Mesenchymal stem cell (in vitro differentiated cells and primary cell): ENCODE data around the gene HMGCS1.

Experiments
- DNase-seq: peaks from one replicate; pipeline ENCODE4 v3.0.0-alpha.2; 2013
- H2AFZ ChIP-seq: one replicate; pipeline ENCODE4 v1.6.1; 2013; ENCODE audit warnings: low read depth, mild to moderate bottlenecking, control low read depth, inconsistent platforms, low read length, moderate library complexity
- H2AK5ac ChIP-seq: 2 replicates; pipeline ENCODE4 v1.6.1; 2013; ENCODE audit warnings: low read length, moderate library complexity, mild to moderate bottlenecking, inconsistent platforms; ENCODE audit not compliant: severe bottlenecking
- H2BK120ac ChIP-seq: one replicate; pipeline ENCODE4 v1.6.1; 2013; ENCODE audit warnings: low read depth, mild to moderate bottlenecking, inconsistent platforms, low read length, moderate library complexity
- H2BK12ac ChIP-seq, 2 experiments: one replicate each; pipeline ENCODE4 v1.6.1; 2013; ENCODE audit warnings: inconsistent platforms in 2 of 2, low read length in 2 of 2, mild to moderate bottlenecking in 2 of 2, moderate library complexity in 2 of 2, control low read depth in 1 of 2
- H2BK15ac ChIP-seq: one replicate; pipeline ENCODE4 v1.6.1; 2013; ENCODE audit warnings: mild to moderate bottlenecking, low read depth, inconsistent platforms; ENCODE audit not compliant: poor library complexity, severe bottlenecking
- H2BK5ac ChIP-seq: 2 replicates; pipeline ENCODE4 v1.6.1; 2013; ENCODE audit warnings: low read depth, mild to moderate bottlenecking, low read length, control low read depth, inconsistent platforms; ENCODE audit not compliant: poor library complexity, severe bottlenecking
- H3K14ac ChIP-seq, 2 experiments: one replicate each; pipeline ENCODE4 v1.6.1; 2013; ENCODE audit warnings: inconsistent platforms in 2 of 2, low read length in 2 of 2, control low read depth in 1 of 2, mild to moderate bottlenecking in 1 of 2, moderate library complexity in 1 of 2
- H3K18ac ChIP-seq, 2 experiments: one replicate each; pipeline ENCODE4 v1.6.1; 2013; ENCODE audit warnings: inconsistent platforms in 2 of 2, low read length in 2 of 2, control low read depth in 1 of 2, low read depth in 1 of 2, mild to moderate bottlenecking in 1 of 2
- H3K23ac ChIP-seq, 2 experiments: one replicate each; pipeline ENCODE4 v1.6.1; 2013; ENCODE audit warnings: inconsistent platforms in 2 of 2, low read length in 2 of 2, mild to moderate bottlenecking in 2 of 2, moderate library complexity in 2 of 2, control low read depth in 1 of 2
- H3K27ac ChIP-seq: 2 replicates; pipeline ENCODE4 v1.5.1; 2013; ENCODE audit warnings: mild to moderate bottlenecking, moderate library complexity, low read length, control low read depth, inconsistent platforms; ENCODE audit not compliant: poor library complexity, severe bottlenecking
- H3K27me3 ChIP-seq, 2 experiments: 2 replicates each; pipeline versions ENCODE4 v1.6.1 to v1.7.0; 2013; ENCODE audit warnings: low read length in 2 of 2, mild to moderate bottlenecking in 2 of 2, moderate library complexity in 2 of 2, control low read depth in 1 of 2, inconsistent platforms in 1 of 2; ENCODE audit not compliant: control insufficient read depth in 1 of 2, insufficient read depth in 1 of 2
- H3K36me3 ChIP-seq, 2 experiments: 2 replicates each; pipeline versions ENCODE4 v1.6.1 to v1.7.0; 2013; ENCODE audit warnings: low read length in 2 of 2, control low read depth in 1 of 2, inconsistent platforms in 1 of 2, low read depth in 1 of 2, mild to moderate bottlenecking in 1 of 2; ENCODE audit not compliant: insufficient read depth in 2 of 2, control insufficient read depth in 1 of 2
- H3K4ac ChIP-seq, 2 experiments: one replicate each; pipeline ENCODE4 v1.6.1; 2013; ENCODE audit warnings: inconsistent platforms in 2 of 2, low read length in 2 of 2, mild to moderate bottlenecking in 2 of 2, moderate library complexity in 2 of 2, control low read depth in 1 of 2, low read depth in 1 of 2
- H3K4me1 ChIP-seq: 2 replicates; pipeline ENCODE4 v1.6.1; 2013; ENCODE audit warnings: low read depth, low read length, control low read depth; ENCODE audit not compliant: control insufficient read depth, insufficient read depth
- H3K4me2 ChIP-seq: 2 replicates; pipeline ENCODE4 v1.6.1; 2013; ENCODE audit warnings: low read length, mild to moderate bottlenecking, inconsistent platforms; ENCODE audit not compliant: poor library complexity, severe bottlenecking
- H3K4me3 ChIP-seq, 2 experiments: 2 replicates each; pipeline versions ENCODE4 v1.5.1 to v1.7.0; 2013; ENCODE audit warnings: low read length in 2 of 2, mild to moderate bottlenecking in 2 of 2, control low read depth in 1 of 2, low read depth in 1 of 2; ENCODE audit not compliant: insufficient read depth in 1 of 2
- H3K79me1 ChIP-seq: replicated peaks from 2 replicates; pipeline ENCODE4 v1.6.1; 2013; ENCODE audit warnings: mild to moderate bottlenecking, control low read depth, low read length, inconsistent platforms; ENCODE audit not compliant: poor library complexity, severe bottlenecking
- H3K9ac ChIP-seq: 2 replicates; pipeline ENCODE4 v1.7.0; 2013; ENCODE audit warnings: mild to moderate bottlenecking, low read length, moderate library complexity
- H3K9me3 ChIP-seq: 2 replicates; pipeline ENCODE4 v1.7.0; 2013; ENCODE audit warnings: mild to moderate bottlenecking, low read length; ENCODE audit not compliant: control insufficient read depth
- H4K8ac ChIP-seq: one replicate; pipeline ENCODE4 v1.6.1; 2013; ENCODE audit warnings: inconsistent platforms, mild to moderate bottlenecking, low read length, moderate library complexity
- H4K91ac ChIP-seq: one replicate; pipeline ENCODE4 v1.6.1; 2013; ENCODE audit warnings: mild to moderate bottlenecking, low read length, inconsistent platforms
- WGBS: methylation state at CpG from one replicate; pipeline ENCODE4 v1.1.7; 2013; ENCODE audit warnings: mixed read lengths; 5-methylcytosine and 5-hydroxymethylcytosine counted together

Gene HMGCS1

DNA sequence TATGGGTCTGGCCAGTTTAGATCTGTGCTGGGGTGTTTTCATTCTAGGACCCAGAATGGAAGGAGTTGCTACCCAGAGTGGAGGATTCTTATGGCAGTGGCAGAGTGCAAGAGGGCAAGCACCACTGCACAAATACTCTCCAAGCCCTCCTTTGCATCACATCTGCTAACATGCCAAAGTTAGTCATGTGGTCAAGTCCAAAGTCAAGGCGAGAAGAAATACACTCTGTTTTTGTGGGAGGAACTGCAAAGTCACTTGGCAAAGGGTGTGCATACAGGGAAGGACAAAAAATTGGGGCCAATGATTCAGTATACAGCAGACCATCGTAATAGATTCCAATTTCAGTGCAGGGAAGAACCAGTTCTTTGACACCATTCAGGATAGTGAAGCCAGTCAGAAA, 43.9 kb upstream of the HMGCS1 start:
- Histone ChIP-seq H3K79me1 (no peaks in the 10 kb centered on the region), H2AK5ac (no peak overlapping the region), H3K9me3 (peaks cover 9% of the 10 kb centered on the region), H3K9ac (no peak overlapping the region), H3K36me3 (no peaks in the 10 kb centered on the region), H3K27ac (no peak overlapping the region), H2BK120ac (no peak overlapping the region), H2BK12ac (no peak overlapping the region), H2BK5ac (no peak overlapping the region), H4K8ac (no peak overlapping the region), H3K4ac (no peak overlapping the region), H3K27me3 (no peaks in the 10 kb centered on the region), H3K4me3 (no peak overlapping the region), H3K23ac (no peak overlapping the region), H3K4me1 (no peaks in the 10 kb centered on the region), H3K18ac (no peak overlapping the region), H2BK15ac (no peak overlapping the region), H2AFZ (no peak overlapping the region), H3K14ac (no peak overlapping the region), H3K4me2 (no peak overlapping the region), H4K91ac (no peak overlapping the region)
- no peak for DNase-seq
- 77% methylated on average over 2 of the region's 2 CpGs for WGBS

GRCh38 chr5:43354774-43355173, 41.6 kb upstream of the HMGCS1 start:
- Histone ChIP-seq H3K4me1 (no peaks in the 10 kb centered on the region), H3K27me3 (peaks cover 2 to 7% of the 10 kb centered on the region in 2 experiments), H2AK5ac (no peak overlapping the region), H2BK5ac (no peak overlapping the region), H3K4me3 (no peak overlapping the region), H4K8ac (no peak overlapping the region), H2BK12ac (no peak overlapping the region), H4K91ac (no peak overlapping the region), H3K14ac (no peak overlapping the region), H3K18ac (no peak overlapping the region), H2BK120ac (no peak overlapping the region), H3K4ac (no peak overlapping the region), H3K79me1 (no peaks in the 10 kb centered on the region), H2AFZ (no peak overlapping the region), H3K27ac (no peak overlapping the region), H3K36me3 (no peaks in the 10 kb centered on the region), H2BK15ac (no peak overlapping the region), H3K9me3 (peaks cover 3% of the 10 kb centered on the region), H3K23ac (no peak overlapping the region), H3K9ac (no peak overlapping the region), H3K4me2 (no peak overlapping the region)
- DNase-seq = no peak
- WGBS = 81% methylated on average over 2 of the region's 3 CpGs

DNA sequence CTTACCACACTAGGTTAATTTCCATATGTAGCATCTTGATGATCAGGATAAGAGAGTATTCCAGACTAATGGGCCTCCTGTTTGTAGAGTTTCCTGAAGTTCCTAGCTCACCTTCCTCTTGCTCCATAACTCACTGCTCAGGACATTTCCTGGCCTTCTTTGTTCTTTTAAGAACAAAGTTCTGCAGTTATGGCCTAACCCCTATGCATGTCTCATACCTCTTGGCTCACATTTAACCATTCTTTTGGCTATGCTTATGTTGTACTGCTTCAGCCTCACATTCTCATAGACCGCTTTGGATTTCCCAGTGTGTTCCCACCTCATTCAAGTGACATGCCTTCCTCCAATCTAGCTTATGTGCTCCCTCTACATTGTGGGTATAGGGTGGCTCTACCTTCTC, 40.5 kb upstream of the HMGCS1 start:
- H2BK12ac ChIP-seq = no peak overlapping the region
- no peak overlapping the region for H2AFZ ChIP-seq
- H3K4me2 ChIP-seq = no peak overlapping the region
- 100% methylated on average over 1 of the region's 1 CpG for WGBS
- H3K36me3 ChIP-seq = no peaks in the 10 kb centered on the region
- no peaks in the 10 kb centered on the region for H3K9me3 ChIP-seq
- no peak overlapping the region for H3K4me3 ChIP-seq
- H3K4me1 ChIP-seq = no peaks in the 10 kb centered on the region
- no peak for DNase-seq
- H4K91ac ChIP-seq = no peak overlapping the region
- H3K18ac ChIP-seq = no peak overlapping the region
- H3K27me3 ChIP-seq = peaks cover 4 to 7% of the 10 kb centered on the region in 2 experiments
- no peak overlapping the region for H2AK5ac ChIP-seq
- H3K23ac ChIP-seq = no peak overlapping the region
- no peak overlapping the region for H3K9ac ChIP-seq
- H2BK120ac ChIP-seq = no peak overlapping the region
- H2BK5ac ChIP-seq = no peak overlapping the region
- no peak overlapping the region for H3K14ac ChIP-seq
- no peak overlapping the region for H2BK15ac ChIP-seq
- no peak overlapping the region for H3K4ac ChIP-seq
- no peak overlapping the region for H3K27ac ChIP-seq
- H4K8ac ChIP-seq = no peak overlapping the region
- no peaks in the 10 kb centered on the region for H3K79me1 ChIP-seq

GRCh38 chr5:43352915-43353314, 39.7 kb upstream of the HMGCS1 start:
- Histone ChIP-seq H2BK12ac (no peak overlapping the region), H2BK5ac (no peak overlapping the region)
- WGBS = 100% methylated on average over 1 of the region's 2 CpGs

More at GRCh38 chr5:43352915-43353314, 39.7 kb upstream of the HMGCS1 start:
- H3K9ac ChIP-seq = no peak overlapping the region
- DNase-seq = no peak
- H4K91ac ChIP-seq = no peak overlapping the region
- H2BK15ac ChIP-seq = no peak overlapping the region
- no peak overlapping the region for H2AK5ac ChIP-seq
- H4K8ac ChIP-seq = no peak overlapping the region
- no peak overlapping the region for H3K4ac ChIP-seq
- H3K9me3 ChIP-seq = no peaks in the 10 kb centered on the region
- H3K27me3 ChIP-seq = peaks cover 4 to 7% of the 10 kb centered on the region in 2 experiments
- H3K4me1 ChIP-seq = no peaks in the 10 kb centered on the region
- no peak overlapping the region for H2AFZ ChIP-seq
- H3K18ac ChIP-seq = no peak overlapping the region
- H3K36me3 ChIP-seq = no peaks in the 10 kb centered on the region
- no peak overlapping the region for H3K23ac ChIP-seq
- H2BK120ac ChIP-seq = no peak overlapping the region
- H3K79me1 ChIP-seq = no peaks in the 10 kb centered on the region
- H3K4me2 ChIP-seq = no peak overlapping the region
- H3K4me3 ChIP-seq = no peak overlapping the region
- H3K27ac ChIP-seq = no peak overlapping the region
- no peak overlapping the region for H3K14ac ChIP-seq
